Suprapubic skin (tissue), 4 donors: ENCODE results near the gene SPATS2L. TPM values are rescaled to one million over a fixed set of nuclear protein-coding genes. Genes with fewer than 3 reads are reported as not detected.

ENCODE experiments used
- DNase-seq, 2 donors: peaks; one replicate each; pipeline ENCODE4 v3.0.0-alpha.2; 2019; ENCODE audit warnings: low spot score in 2 of 2
- H3K27ac ChIP-seq: fragments of 200-600 bp; sonication (generic); one replicate; pipeline ENCODE4 v1.5.1; 2019
- H3K27me3 ChIP-seq: fragments of 200-600 bp; sonication (generic); one replicate; pipeline ENCODE4 v1.5.1; 2019
- H3K36me3 ChIP-seq: fragments of 200-600 bp; sonication (generic); one replicate; pipeline ENCODE4 v1.5.1; 2019
- H3K4me1 ChIP-seq: fragments of 200-600 bp; sonication (generic); one replicate; pipeline ENCODE4 v1.5.1; 2019
- H3K4me3 ChIP-seq: fragments of 200-600 bp; sonication (generic); one replicate; pipeline ENCODE4 v1.5.1; 2019; ENCODE audit warnings: mild to moderate bottlenecking
- H3K9me3 ChIP-seq: fragments of 200-600 bp; sonication (generic); one replicate; pipeline ENCODE4 v1.5.1; 2019
- EP300 ChIP-seq: sonication (generic); formaldehyde crosslinking; IDR thresholded peaks from one replicate; pipeline ENCODE4 v1.6.1; 2017; ENCODE audit warnings: antibody characterized with exemption
- POLR2A ChIP-seq, 2 donors: fragments of 450-650 bp; IDR thresholded peaks; one replicate each; pipeline ENCODE4 v1.6.1; 2017; ENCODE audit warnings: antibody characterized with exemption in 2 of 2, mild to moderate bottlenecking in 2 of 2, moderate library complexity in 2 of 2
- POLR2AphosphoS5 ChIP-seq, 3 donors: sonication (generic); formaldehyde crosslinking; IDR thresholded peaks; one replicate each; pipeline ENCODE4 v1.6.1; 2017; ENCODE audit warnings: antibody characterized with exemption in 3 of 3
- WGBS: methylation state at CpG from one replicate; pipeline ENCODE4 v1.1.5; 2018; 5-methylcytosine and 5-hydroxymethylcytosine counted together
- total RNA-seq, 4 donors: library from RNA; depleted of rRNA; stranded (reverse); fragments of >200 nt; gene quantifications; one replicate each; pipeline ENCODE4 v1.1.0, GENCODE V29; 2016
- TF ChIP-seq, protein P1 (sequence below), 2 donors: fragments of 200-600 bp in 1 of 2; fragments of 450-650 bp in 1 of 2; sonication (generic) in 1 of 2; IDR thresholded peaks; one replicate each; pipeline ENCODE4 v1.5.1; 2016 to 2019; ENCODE audit warnings: antibody characterized with exemption in 2 of 2, mild to moderate bottlenecking in 1 of 2, moderate library complexity in 1 of 2

Gene SPATS2L
- total RNA-seq, 4 donors from 2014 or later = 39.9 to 104 (median 57.7) TPM

- 83% methylated on average over 13 of the region's 21 CpGs for WGBS
- TF ChIP-seq POLR2AphosphoS5 (IDR thresholded peaks at IDR 0.05) (no peak), EP300 (no peak), POLR2A (IDR thresholded peaks at IDR 0.05) (no peak)
- TF ChIP-seq, protein P1, sequence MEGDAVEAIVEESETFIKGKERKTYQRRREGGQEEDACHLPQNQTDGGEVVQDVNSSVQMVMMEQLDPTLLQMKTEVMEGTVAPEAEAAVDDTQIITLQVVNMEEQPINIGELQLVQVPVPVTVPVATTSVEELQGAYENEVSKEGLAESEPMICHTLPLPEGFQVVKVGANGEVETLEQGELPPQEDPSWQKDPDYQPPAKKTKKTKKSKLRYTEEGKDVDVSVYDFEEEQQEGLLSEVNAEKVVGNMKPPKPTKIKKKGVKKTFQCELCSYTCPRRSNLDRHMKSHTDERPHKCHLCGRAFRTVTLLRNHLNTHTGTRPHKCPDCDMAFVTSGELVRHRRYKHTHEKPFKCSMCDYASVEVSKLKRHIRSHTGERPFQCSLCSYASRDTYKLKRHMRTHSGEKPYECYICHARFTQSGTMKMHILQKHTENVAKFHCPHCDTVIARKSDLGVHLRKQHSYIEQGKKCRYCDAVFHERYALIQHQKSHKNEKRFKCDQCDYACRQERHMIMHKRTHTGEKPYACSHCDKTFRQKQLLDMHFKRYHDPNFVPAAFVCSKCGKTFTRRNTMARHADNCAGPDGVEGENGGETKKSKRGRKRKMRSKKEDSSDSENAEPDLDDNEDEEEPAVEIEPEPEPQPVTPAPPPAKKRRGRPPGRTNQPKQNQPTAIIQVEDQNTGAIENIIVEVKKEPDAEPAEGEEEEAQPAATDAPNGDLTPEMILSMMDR (IDR thresholded peaks at IDR 0.05) = no peak
- H3K27ac ChIP-seq = no peak overlapping the region
Measured at GRCh38 chr2:200477667-200478131, 171.2 kb downstream of the SPATS2L start.

GRCh38 chr2:200479692-200480265 lies 173.3 kb downstream of the SPATS2L start:
- H3K27ac ChIP-seq = no peak overlapping the region
- no peak overlapping the region for H3K4me3 ChIP-seq
- 53% methylated on average over 8 of the region's 8 CpGs for WGBS
- no peak for TF ChIP-seq POLR2A (IDR thresholded peaks at IDR 0.05)
- peaks cover 5% of the 10 kb centered on the region for H3K4me1 ChIP-seq
- no peaks in the 10 kb centered on the region for H3K27me3 ChIP-seq
- H3K36me3 ChIP-seq = peaks cover 42% of the 10 kb centered on the region
- no peaks in the 10 kb centered on the region for H3K9me3 ChIP-seq
- DNase-seq = no peak

More at GRCh38 chr2:200477667-200478131, 171.2 kb downstream of the SPATS2L start:
- Histone ChIP-seq H3K27me3 (no peaks in the 10 kb centered on the region), H3K36me3 (peaks cover 61% of the 10 kb centered on the region), H3K4me1 (no peaks in the 10 kb centered on the region), H3K9me3 (no peaks in the 10 kb centered on the region), H3K4me3 (no peak overlapping the region)
- no peak for DNase-seq

DNA sequence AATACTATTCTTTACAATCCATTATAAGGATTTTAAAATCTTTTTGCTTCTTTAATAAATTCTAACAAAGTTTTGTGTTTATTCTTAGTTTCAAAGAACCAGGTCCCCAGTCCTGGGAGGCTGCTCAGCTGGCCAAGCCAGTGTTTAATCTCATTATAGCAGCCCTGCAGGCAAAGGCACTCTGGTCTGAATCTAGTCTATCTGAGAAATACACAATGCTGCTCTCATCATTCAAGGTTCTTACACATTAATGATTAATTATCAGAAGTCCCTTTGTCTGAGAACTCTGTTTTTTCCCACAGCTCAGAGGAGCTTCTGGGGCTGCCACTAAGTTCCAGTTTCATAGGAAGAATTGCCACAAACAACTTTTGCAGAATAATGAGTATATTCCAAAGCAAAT lies 175.7 kb downstream of the SPATS2L start:
- no peak overlapping the region for H3K27ac ChIP-seq
- TF ChIP-seq EP300 = no peak
- TF ChIP-seq, protein P1 (IDR thresholded peaks at IDR 0.05) = no peak
- TF ChIP-seq POLR2A (IDR thresholded peaks at IDR 0.05) = no peak
- no peak for TF ChIP-seq POLR2AphosphoS5 (IDR thresholded peaks at IDR 0.05)
- DNase-seq = no peak

DNA sequence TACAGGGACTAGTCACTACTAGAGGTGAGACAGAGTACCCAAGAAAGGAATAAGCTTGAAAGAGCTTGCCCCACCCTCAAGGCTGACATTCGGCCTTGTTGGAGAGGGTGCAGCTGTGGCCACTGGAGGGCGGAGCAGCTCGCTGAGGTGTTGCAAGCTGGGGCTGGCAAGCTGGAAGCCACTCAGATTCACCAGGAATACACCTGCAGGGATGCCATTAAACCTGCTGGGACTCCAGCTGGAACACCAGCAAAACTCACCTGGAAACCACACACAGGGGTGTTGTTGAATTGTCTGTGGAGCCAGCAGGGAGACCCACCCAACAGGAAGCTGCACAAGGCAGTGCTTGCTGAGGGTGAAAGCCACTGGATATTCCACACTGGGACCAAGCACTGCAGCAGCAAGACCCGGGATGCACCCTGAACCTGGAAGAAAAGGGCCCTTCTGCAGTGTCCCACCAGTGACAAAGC lies 177.3 kb downstream of the SPATS2L start:
- no peaks in the 10 kb centered on the region for H3K9me3 ChIP-seq
- no peak for DNase-seq
- H3K27ac ChIP-seq = no peak overlapping the region
- peaks cover 5% of the 10 kb centered on the region for H3K4me1 ChIP-seq
- 45% methylated on average over 4 of the region's 4 CpGs for WGBS
- no peak overlapping the region for H3K4me3 ChIP-seq
- H3K27me3 ChIP-seq = no peaks in the 10 kb centered on the region
- H3K36me3 ChIP-seq = peaks cover 7% of the 10 kb centered on the region
- TF ChIP-seq POLR2A (IDR thresholded peaks at IDR 0.05) (no peak), POLR2AphosphoS5 (IDR thresholded peaks at IDR 0.05) (no peak), EP300 (no peak)
- TF ChIP-seq, protein P1 (IDR thresholded peaks at IDR 0.05) = peak in 1 of 2 donors; percentile 61

More for the DNA sequence above, 175.7 kb downstream of the SPATS2L start:
- Histone ChIP-seq H3K36me3 (peaks cover 20% of the 10 kb centered on the region), H3K4me1 (peaks cover 5% of the 10 kb centered on the region), H3K27me3 (no peaks in the 10 kb centered on the region), H3K4me3 (no peak overlapping the region), H3K9me3 (no peaks in the 10 kb centered on the region)

DNA sequence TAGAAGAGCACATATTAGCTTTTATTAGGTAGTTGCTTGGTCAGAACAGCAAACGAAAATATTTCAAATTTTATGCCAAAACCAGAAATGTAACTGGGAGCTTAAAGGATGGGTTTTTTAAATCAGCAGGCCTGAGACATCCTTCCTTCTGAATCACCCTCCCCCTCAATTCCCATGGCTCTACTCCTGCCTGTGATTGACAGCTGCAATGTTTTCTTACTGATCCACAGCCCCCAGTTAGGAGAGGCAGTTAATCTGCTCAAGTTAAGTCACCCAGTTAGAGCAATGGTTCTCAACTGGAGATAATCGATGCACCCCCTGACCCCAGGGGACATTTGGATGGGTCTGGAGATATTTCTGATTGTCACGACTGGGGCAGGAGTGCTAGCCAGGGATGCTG lies 178.4 kb downstream of the SPATS2L start:
- TF ChIP-seq, protein P1 (IDR thresholded peaks at IDR 0.05) = no peak
- TF ChIP-seq POLR2AphosphoS5 (IDR thresholded peaks at IDR 0.05) = no peak
- no peak for TF ChIP-seq POLR2A (IDR thresholded peaks at IDR 0.05)
- TF ChIP-seq EP300 = no peak
- Histone ChIP-seq H3K9me3 (no peaks in the 10 kb centered on the region), H3K36me3 (peaks cover 7% of the 10 kb centered on the region), H3K4me1 (peaks cover 5% of the 10 kb centered on the region), H3K4me3 (no peak overlapping the region), H3K27ac (no peak overlapping the region), H3K27me3 (no peaks in the 10 kb centered on the region)
- DNase-seq = no peak
- 74% methylated on average over 3 of the region's 3 CpGs for WGBS
